C4-2B (cell line): Measurements from ENCODE around the gene RASAL2.

Source experiments
- H3K27ac ChIP-seq: fragments of 450-650 bp; 2 replicates; pipeline ENCODE4 v1.5.1; 2017
- ZFX ChIP-seq: fragments of 450-650 bp; IDR thresholded peaks from 2 replicates; pipeline ENCODE4 v1.6.1; 2017
- TF ChIP-seq, protein P1 (sequence below): fragments of 450-650 bp; conservative IDR thresholded peaks from 2 replicates; pipeline ENCODE4 v1.5.1; 2017; ENCODE audit warnings: mild to moderate bottlenecking

The RASAL2 gene

DNA sequence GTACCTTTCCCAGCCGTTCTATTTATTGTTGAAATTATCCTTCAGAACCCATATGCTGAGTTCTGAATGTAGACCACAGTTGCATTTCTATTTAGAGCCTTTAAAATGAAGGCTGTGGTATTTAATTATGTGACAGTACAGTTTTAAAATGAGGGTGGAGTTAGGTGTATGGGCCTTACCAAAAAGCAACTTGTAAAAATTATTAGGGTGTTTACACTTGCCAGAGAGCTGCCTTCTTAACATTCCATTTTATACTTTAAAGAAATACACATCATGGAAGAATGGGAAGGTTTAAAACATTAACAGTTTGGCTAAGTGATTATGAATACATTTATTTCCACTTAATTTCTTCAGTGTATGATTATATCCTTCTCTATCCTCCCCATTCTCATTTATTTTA is 75.7 kb downstream of the RASAL2 start:
- TF ChIP-seq, protein P1, sequence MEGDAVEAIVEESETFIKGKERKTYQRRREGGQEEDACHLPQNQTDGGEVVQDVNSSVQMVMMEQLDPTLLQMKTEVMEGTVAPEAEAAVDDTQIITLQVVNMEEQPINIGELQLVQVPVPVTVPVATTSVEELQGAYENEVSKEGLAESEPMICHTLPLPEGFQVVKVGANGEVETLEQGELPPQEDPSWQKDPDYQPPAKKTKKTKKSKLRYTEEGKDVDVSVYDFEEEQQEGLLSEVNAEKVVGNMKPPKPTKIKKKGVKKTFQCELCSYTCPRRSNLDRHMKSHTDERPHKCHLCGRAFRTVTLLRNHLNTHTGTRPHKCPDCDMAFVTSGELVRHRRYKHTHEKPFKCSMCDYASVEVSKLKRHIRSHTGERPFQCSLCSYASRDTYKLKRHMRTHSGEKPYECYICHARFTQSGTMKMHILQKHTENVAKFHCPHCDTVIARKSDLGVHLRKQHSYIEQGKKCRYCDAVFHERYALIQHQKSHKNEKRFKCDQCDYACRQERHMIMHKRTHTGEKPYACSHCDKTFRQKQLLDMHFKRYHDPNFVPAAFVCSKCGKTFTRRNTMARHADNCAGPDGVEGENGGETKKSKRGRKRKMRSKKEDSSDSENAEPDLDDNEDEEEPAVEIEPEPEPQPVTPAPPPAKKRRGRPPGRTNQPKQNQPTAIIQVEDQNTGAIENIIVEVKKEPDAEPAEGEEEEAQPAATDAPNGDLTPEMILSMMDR = no peak
- no peak for TF ChIP-seq ZFX

DNA sequence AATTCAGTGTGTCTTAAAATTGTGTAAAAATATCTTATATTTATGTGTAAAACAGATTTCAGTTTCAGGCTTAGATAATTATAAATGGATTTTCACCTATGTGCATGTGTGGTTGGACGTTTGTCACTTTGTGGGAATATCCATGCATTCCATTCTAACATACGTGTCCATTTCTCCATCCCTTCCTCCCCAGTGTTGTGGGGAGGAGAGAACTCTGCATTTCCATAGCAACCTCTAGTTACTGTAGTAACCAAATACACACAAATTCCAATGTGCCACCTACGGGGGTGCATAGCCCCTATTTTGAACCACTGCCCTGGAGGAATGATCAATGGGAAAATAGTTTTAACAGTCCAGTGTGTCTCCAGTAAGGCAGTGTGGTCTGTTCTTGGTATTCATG is 79.0 kb downstream of the RASAL2 start:
- no peak overlapping the region for H3K27ac ChIP-seq
- no peak for TF ChIP-seq ZFX
- TF ChIP-seq, protein P1 = no peak

More for the DNA sequence above, 75.7 kb downstream of the RASAL2 start:
- H3K27ac ChIP-seq = no peak overlapping the region

DNA sequence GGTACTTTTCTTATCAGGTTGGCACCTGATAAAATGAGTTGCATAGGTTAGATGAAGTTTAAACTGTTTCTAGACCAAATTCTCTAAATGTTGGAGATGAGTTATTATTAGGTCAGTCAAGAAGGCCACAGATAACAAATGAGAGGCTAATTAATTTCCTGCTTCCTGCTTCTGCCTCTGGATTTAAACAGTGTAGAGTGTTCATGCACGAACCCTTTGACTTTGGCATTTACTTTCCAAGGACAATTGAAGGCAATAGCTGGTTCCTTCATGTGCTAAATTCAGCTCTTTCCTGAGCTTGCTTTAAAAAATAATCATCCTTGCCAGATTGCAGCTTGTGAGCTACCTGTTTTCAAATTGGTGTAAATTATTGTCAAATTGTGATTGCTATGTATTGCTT is 80.6 kb downstream of the RASAL2 start:
- TF ChIP-seq ZFX = no peak
- TF ChIP-seq, protein P1 = no peak
- H3K27ac ChIP-seq = no peak overlapping the region

DNA sequence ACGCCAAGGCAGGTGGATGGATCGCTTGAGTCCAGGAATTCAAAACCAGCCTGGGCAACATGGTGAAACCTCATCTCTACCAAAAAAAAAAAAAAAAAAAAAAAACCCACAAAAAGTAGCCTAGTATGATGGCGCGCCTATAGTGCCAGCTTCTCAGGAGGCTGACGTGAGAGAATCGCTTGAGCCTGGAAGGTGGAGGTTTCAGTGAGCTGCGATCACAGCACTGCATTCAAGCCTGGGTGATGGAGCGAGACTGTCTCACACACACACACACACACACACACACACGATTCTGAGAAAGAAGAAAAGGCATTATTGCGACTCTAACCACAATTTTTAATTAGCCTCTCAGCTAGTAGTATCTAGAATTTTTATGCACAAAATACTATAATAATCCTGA is 86.5 kb downstream of the RASAL2 start:
- no peak overlapping the region for H3K27ac ChIP-seq
- TF ChIP-seq, protein P1 = no peak
- TF ChIP-seq ZFX = no peak

DNA sequence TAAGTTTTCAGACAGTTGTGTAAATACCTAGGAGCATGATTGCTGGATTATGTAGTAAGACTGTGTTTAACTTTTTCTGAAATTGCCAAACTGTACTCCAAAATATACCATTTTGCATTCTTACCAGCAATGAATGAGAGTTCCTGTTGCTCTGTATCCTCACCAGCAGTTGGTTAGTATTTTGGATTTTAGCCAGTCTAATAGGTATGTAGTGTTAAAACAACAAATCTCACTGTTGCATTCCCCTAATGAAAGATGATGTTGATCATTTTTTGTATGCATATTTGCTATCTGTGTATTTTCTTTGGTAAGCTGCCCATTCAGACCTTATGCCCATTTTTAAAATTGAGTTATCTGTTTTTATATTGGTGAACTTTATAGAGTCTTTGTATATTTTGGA is 89.9 kb downstream of the RASAL2 start:
- TF ChIP-seq, protein P1 = no peak
- TF ChIP-seq ZFX = no peak
- no peak overlapping the region for H3K27ac ChIP-seq

DNA sequence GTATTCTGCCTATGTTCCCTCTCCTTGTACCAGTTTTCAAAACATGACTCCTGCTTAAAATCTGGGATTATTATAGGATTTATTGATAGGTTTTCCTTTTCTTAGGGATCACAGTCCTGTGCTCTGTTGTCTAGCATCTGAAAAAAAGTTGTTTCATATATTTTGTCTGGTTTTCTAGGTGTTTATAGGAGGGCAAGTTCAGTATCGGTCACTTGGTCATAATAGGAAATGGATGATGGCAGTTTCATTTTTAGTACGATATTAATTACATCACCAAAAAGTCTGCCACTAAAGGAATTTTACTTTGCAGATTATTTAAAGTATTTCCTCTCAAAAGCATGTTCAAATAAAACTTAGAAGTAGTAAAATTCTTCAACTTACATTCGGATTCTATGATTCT is 94.4 kb downstream of the RASAL2 start:
- no peak overlapping the region for H3K27ac ChIP-seq
- TF ChIP-seq, protein P1 = no peak
- TF ChIP-seq ZFX = no peak

DNA sequence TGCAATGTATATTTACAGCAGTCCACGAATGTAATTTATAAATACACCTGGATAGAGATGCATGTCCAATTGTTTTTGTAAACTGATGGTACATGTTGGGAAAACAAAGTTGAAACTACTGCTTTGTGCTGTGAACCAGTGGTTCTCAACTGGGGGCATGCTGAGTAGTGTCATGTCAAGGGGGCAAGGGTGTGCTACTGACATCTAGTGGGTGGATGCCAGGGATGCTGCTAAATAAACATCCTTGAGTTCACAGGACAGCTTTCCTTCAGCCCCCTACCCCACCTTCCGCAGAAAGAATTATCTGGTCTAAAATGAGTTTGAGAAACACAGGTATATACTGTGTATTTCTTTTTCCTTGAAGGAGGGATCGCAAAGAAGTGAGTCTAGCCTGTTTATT is 95.9 kb downstream of the RASAL2 start:
- TF ChIP-seq, protein P1 = peak; percentile 54
- no peak for TF ChIP-seq ZFX
- H3K27ac ChIP-seq = no peak overlapping the region
